ENCODE measurements around the gene LMAN1.

The LMAN1 gene

GRCh38 chr18:59359576-59359952 is 499 bp upstream of the LMAN1 start:
- Histone ChIP-seq H3K4me1 (ENCODE audit: control insufficient read depth, insufficient read depth, low read length) (peaks cover 6% of the 10 kb centered on the region), H3K4me3 (ENCODE audit: low read depth, low read length) (peak overlapping the region; percentile 37), H3K27ac (ENCODE audit: extremely low read depth, low read depth, low read length) (no peak overlapping the region), H3K36me3 (ENCODE audit: control insufficient read depth in 2 of 2, insufficient read depth in 1 of 2, low read length in 2 of 2) (peaks cover 9 to 15% of the 10 kb centered on the region in 2 experiments; a peak in 2 of 3 replicates), H3K9me3 (ENCODE audit: control insufficient read depth, insufficient read depth, low read depth, low read length) (no peaks in the 10 kb centered on the region)
- CTCF ChIA-PET = interaction anchor here (0.6 to 3.3 kb wide), 5 partner anchors 43 to 464 kb away, joined by 3 to 20 read pairs (median 4); no protein-coding TSS in a partner anchor
- POLR2A ChIA-PET = interaction anchor here (0.6 to 1.6 kb wide), 11 partner anchors 12 to 690 kb away, joined by 3 to 10 read pairs (median 4); partner anchors contain the start of genes GRP and RAX
- TF ChIP-seq, protein P1, sequence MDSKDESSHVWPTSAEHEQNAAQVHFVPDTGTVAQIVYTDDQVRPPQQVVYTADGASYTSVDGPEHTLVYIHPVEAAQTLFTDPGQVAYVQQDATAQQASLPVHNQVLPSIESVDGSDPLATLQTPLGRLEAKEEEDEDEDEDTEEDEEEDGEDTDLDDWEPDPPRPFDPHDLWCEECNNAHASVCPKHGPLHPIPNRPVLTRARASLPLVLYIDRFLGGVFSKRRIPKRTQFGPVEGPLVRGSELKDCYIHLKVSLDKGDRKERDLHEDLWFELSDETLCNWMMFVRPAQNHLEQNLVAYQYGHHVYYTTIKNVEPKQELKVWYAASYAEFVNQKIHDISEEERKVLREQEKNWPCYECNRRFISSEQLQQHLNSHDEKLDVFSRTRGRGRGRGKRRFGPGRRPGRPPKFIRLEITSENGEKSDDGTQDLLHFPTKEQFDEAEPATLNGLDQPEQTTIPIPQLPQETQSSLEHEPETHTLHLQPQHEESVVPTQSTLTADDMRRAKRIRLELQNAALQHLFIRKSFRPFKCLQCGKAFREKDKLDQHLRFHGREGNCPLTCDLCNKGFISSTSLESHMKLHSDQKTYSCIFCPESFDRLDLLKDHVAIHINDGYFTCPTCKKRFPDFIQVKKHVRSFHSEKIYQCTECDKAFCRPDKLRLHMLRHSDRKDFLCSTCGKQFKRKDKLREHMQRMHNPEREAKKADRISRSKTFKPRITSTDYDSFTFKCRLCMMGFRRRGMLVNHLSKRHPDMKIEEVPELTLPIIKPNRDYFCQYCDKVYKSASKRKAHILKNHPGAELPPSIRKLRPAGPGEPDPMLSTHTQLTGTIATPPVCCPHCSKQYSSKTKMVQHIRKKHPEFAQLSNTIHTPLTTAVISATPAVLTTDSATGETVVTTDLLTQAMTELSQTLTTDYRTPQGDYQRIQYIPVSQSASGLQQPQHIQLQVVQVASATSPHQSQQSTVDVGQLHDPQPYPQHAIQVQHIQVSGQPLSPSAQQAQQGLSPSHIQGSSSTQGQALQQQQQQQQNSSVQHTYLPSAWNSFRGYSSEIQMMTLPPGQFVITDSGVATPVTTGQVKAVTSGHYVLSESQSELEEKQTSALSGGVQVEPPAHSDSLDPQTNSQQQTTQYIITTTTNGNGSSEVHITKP (tag by site-specific recombination; IDR thresholded peaks at IDR 0.05) = peak; percentile 81
- TF ChIP-seq ZSCAN16 (tag by site-specific recombination; IDR thresholded peaks at IDR 0.05) (no peak), ZNF501 (tag by site-specific recombination; IDR thresholded peaks at IDR 0.05) (0 out of 2 replicates have a peak, but pooled peaks have one; percentile 23), SP3 (tag by site-specific recombination; IDR thresholded peaks at IDR 0.05) (peak; percentile 38), PRDM4 (tag by site-specific recombination; IDR thresholded peaks at IDR 0.05) (peak; percentile 58; the same call in 1 of the 2 replicates), ZNF792 (tag by site-specific recombination; IDR thresholded peaks at IDR 0.05) (no peak), ZNF266 (tag by site-specific recombination; IDR thresholded peaks at IDR 0.05; ENCODE audit: low read depth) (no peak), MYNN (tag by site-specific recombination; IDR thresholded peaks at IDR 0.05; ENCODE audit: borderline replicate concordance) (no peak), PRDM1 (tag by site-specific recombination; IDR thresholded peaks at IDR 0.05) (0 out of 2 replicates have a peak, but pooled peaks have one; percentile 0), ZFP37 (tag by site-specific recombination; IDR thresholded peaks at IDR 0.05) (0 out of 2 replicates have a peak, but pooled peaks have one; percentile 13)

DNA sequence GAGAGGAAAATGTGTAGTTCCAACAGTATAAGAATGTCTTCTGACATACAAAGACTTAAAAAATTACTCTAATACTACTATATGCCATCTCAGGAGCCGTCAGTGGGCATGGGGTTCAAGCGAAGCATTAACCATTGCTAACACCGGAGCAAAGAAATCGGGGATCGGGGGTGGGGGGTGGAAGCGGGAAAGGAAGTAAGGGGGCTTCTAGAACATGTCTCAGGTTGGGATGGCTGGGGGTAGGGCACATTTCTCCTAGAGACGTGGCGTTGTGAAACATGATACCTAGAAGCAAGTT is 702 bp downstream of the LMAN1 start:
- H3K36me3 ChIP-seq (ENCODE audit: control insufficient read depth in 2 of 2, insufficient read depth in 1 of 2, low read length in 2 of 2) = peaks cover 21 to 27% of the 10 kb centered on the region in 2 experiments
- H3K4me3 ChIP-seq (ENCODE audit: low read depth, low read length) = peak overlapping the region; percentile 76
- ChIA-PET CTCF (interaction anchor here (3.3 kb wide), 1 partner anchor 44 kb away, joined by 20 read pairs; no protein-coding TSS in a partner anchor), POLR2A (interaction anchor here (0.7 to 1.0 kb wide), 2 partner anchors 18 to 82 kb away, joined by 6 to 7 read pairs; no protein-coding TSS in a partner anchor)
- peaks cover 8% of the 10 kb centered on the region for H3K4me1 ChIP-seq (ENCODE audit: control insufficient read depth, insufficient read depth, low read length)
- H3K9me3 ChIP-seq (ENCODE audit: control insufficient read depth, insufficient read depth, low read depth, low read length) = no peaks in the 10 kb centered on the region
- H3K27ac ChIP-seq (ENCODE audit: extremely low read depth, low read depth, low read length) = peak overlapping the region; percentile 90
- TF ChIP-seq ZNF639 (tag by site-specific recombination; IDR thresholded peaks at IDR 0.05) (no peak), ZNF776 (tag by site-specific recombination; IDR thresholded peaks at IDR 0.05; ENCODE audit: borderline replicate concordance) (no peak), ZSCAN4 (tag by site-specific recombination; IDR thresholded peaks at IDR 0.05) (no peak), IKZF3 (tag by site-specific recombination; IDR thresholded peaks at IDR 0.05) (0 out of 2 replicates have a peak, but pooled peaks have one; percentile 28), ZNF76 (tag by site-specific recombination; IDR thresholded peaks at IDR 0.05; ENCODE audit: borderline replicate concordance, low read depth) (no peak), ZNF10 (tag by site-specific recombination; IDR thresholded peaks at IDR 0.05) (no peak), ZFP41 (tag by site-specific recombination; IDR thresholded peaks at IDR 0.05; ENCODE audit: borderline replicate concordance) (no peak)
- TF ChIP-seq, protein P2, sequence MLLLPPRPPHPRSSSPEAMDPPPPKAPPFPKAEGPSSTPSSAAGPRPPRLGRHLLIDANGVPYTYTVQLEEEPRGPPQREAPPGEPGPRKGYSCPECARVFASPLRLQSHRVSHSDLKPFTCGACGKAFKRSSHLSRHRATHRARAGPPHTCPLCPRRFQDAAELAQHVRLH (tag by site-specific recombination; IDR thresholded peaks at IDR 0.05) = no peak
- TF ChIP-seq, protein P3, sequence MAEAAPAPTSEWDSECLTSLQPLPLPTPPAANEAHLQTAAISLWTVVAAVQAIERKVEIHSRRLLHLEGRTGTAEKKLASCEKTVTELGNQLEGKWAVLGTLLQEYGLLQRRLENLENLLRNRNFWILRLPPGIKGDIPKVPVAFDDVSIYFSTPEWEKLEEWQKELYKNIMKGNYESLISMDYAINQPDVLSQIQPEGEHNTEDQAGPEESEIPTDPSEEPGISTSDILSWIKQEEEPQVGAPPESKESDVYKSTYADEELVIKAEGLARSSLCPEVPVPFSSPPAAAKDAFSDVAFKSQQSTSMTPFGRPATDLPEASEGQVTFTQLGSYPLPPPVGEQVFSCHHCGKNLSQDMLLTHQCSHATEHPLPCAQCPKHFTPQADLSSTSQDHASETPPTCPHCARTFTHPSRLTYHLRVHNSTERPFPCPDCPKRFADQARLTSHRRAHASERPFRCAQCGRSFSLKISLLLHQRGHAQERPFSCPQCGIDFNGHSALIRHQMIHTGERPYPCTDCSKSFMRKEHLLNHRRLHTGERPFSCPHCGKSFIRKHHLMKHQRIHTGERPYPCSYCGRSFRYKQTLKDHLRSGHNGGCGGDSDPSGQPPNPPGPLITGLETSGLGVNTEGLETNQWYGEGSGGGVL (tag by site-specific recombination; IDR thresholded peaks at IDR 0.05) = no peak
- TF ChIP-seq, protein P4, sequence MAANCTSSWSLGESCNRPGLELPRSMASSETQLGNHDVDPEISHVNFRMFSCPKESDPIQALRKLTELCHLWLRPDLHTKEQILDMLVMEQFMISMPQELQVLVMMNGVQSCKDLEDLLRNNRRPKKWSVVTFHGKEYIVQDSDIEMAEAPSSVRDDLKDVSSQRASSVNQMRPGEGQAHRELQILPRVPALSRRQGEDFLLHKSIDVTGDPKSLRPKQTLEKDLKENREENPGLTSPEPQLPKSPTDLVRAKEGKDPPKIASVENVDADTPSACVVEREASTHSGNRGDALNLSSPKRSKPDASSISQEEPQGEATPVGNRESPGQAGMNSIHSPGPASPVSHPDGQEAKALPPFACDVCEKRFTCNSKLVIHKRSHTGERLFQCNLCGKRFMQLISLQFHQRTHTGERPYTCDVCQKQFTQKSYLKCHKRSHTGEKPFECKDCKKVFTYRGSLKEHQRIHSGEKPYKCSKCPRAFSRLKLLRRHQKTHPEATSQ (tag by site-specific recombination; IDR thresholded peaks at IDR 0.05) = no peak
